Stimulated activated CD4-positive, alpha-beta T cell treated with anti-CD3 and anti-CD28 coated beads, Interleukin-2, amount 100 ng/mL, for 24 hours (primary cell): Measurements from ENCODE around the gene KLRK1.
"Not testable (repeated sequence)": the region's sequence is repeated elsewhere in the genome, so short reads cannot be mapped to it uniquely, and the experiment has no call there.

ENCODE experiments used
- DNase-seq, 2 donors: peaks; one replicate each; pipeline ENCODE4 v3.0.0-alpha.2; 2020

Gene KLRK1

GRCh38 chr12:10387498-10387897 is 2.3 kb downstream of the KLRK1 start:
- DNase-seq, result not testable (repeated sequence)

- DNase-seq, result no peak
Measured at GRCh38 chr12:10386857-10387256, 3.0 kb downstream of the KLRK1 start.

DNA sequence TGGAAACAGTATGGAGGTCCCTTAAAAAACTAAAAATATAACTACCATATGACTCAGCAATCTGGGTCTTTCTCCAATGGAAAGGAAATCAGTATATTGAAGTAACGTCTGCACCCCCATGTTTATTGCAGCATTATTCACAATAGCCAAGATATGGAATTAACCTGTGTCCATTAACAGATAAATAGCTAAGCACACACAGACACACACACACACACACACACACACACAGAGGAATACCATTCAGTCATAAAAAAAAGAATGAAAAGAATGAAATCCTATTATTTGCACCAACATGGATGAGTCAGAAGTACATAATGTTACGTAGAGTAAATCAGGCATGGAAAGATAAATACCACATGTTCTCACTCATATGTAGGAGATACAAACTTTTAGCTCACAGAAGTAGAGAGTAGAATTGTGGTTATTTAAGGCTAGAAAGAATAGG is 4.7 kb downstream of the KLRK1 start:
- no peak for DNase-seq

DNA sequence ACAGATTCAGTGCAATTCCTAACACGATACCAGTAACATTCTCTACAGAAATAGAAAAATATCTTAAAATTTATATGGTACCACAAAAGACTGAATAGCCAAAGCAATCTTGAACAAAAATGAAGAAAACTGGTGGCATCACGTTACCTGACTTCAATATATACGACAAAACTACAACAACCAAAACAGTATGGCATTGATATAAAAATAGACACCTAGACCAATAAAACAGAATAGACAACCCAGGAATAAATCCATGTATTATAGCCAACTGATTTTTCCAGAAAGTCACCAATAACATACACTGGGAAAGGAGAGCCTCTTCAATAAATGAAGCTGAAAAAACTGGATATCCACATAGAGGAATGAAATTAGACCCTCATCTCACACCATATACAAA is 5.7 kb downstream of the KLRK1 start:
- DNase-seq, result no peak

- DNase-seq, result no peak
Measured at GRCh38 chr12:10381928-10382628, 7.8 kb downstream of the KLRK1 start.

GRCh38 chr12:10378737-10379136 is 11.1 kb downstream of the KLRK1 start:
- not testable (repeated sequence) for DNase-seq

DNA sequence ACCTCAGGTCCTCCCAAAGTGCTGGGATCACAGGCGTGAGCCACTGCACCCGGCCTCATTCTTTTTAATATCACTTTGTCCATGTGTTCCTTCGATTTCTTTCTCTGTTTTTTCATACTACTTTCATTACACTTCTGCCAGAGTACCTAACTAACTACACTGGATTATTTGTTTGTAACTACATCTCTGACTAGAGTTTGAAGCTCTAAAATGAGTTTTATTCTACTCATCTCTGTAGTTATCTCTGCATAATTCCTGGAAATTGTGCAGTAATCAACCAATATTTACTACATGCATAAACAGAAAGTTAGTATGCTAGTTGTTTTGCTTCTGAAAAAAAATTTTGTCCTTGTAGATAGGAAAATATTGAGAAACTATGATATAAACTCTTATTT is 15.2 kb downstream of the KLRK1 start:
- no peak for DNase-seq

DNA sequence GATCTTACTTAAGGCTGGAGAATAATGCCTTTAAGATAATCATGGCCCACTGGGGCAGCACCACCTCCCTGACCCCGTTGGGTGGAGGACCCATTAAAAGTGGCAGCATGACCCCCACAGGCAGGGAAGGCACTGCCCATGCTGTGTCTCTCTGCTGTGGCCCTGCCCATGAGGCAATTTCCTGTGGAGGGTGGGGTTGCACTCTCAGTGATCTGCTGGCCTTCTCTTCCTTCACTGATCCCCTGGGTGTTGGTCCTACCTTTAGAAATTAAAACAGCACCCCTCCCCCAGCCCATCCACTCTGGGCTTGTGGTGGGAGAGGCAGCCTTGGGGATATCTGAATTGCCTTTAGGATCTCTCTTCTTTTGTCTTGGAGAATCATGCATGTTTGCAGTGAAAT is 17.3 kb downstream of the KLRK1 start:
- no peak for DNase-seq

- DNase-seq, result not testable (repeated sequence)
Measured at GRCh38 chr12:10371893-10372535, 17.8 kb downstream of the KLRK1 start.

- no peak for DNase-seq
Measured at GRCh38 chr12:10369557-10370415, 20.1 kb downstream of the KLRK1 start.

- no peak for DNase-seq
Measured at GRCh38 chr12:10368206-10369171, 21.4 kb downstream of the KLRK1 start.

DNA sequence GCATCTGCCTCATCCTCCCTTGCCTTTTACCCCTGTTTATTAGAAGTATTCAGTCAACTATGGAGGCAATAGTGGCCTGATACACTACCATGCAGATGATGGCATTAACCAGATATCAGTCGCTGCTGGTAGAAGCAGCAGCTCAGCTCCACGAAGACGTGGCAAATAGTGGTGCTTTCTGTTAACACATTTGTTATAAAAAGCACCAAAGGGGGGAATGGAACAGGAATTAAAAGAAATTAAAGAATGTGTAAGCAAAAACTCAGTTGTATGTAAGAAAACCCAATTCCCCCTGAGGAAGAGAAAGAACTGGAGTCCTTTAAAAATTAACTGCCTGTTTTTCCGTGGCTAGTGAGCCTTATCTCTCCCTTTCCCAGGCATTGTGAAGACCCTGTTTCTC is 22.1 kb downstream of the KLRK1 start:
- not testable (repeated sequence) for DNase-seq

- DNase-seq, result no peak
Measured at GRCh38 chr12:10366875-10367274, 23.0 kb downstream of the KLRK1 start.

DNA sequence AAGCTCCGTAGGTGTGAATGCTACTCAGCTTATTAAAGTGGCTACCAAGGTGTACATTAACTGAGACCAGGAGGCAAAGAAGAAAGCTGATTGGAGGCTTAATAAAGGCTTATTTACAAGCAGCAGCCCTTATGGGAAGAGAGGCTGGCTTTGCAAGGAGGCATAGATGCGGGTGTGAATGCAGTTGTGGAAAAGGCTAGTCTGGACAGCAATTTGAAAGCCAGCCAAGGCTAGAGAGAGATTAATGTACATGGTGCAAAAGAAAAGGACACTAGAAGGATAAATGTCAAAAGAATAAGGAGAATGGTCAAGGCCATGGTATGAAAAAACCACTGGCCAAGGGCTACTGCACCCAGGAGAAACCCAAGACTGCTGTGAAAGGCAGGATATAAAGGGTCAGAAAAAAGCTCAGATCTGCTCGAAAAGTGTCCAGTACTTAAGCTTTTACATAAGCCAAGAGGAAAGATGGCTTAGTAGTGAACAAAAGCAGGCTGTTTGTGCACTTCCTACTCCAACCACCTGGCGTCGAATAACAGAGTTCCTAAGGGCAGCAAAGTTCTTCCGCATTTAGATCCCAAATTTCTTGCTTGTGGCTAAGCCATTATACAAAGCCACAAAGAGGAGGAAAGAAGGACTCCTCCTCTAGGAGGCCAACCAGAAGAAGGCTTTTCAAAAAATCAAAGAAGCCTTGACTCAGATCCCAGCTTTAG is 24.0 kb downstream of the KLRK1 start:
- no peak for DNase-seq

DNA sequence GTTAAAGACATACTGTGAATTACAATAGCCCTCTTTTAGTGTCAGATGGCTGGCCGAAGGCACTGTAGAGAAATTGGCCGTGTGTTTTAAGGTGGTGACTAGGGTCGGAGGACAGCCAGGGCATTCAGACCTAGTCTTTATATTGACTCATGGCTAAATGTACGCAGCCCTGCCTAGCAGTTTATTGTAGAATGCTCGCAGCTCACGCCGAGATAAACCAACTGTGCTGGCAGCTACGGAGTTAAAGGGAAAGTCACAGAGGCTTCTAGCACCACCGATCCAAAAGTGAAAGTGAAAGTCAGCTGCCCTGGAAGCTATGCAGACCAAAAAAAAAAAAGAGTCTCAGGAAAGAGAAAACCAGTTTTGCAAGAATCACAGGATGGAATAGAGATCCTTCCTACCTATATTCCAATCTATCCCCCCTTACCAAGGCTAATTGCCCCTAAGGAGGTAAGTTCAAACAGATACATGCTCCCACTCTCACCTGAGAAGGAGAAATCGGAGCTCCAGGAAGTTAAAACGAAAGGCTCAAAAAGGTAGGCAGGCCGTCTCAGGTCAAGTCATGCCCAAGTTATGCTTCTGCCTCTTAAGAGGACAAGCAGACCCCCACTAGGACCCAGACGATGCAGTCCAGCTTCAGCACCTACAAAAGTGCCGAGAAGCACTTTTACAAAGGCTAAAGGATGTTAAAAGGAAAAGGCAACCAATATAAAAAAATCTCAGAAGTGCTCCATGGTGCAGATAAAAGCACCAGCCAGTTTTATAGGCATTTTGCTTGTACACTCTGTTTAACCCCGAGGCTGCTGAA is 24.8 kb downstream of the KLRK1 start:
- peak; percentile 44 to 56 for DNase-seq

GRCh38 chr12:10363914-10364814 is 25.7 kb downstream of the KLRK1 start:
- peak in 1 of 2 donors; percentile 25 for DNase-seq

DNA sequence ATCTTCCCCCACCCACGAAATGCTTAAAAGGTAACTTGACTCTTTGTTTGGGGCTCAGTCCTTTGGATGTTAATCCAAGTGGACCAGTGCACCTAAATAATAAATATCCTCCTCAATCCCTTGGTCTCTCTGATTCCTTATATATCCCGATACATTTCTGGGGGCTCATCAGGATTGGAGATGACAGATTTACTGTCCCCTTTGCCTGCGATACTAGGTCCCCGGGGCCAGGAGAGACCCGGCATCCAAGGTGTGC is 26.3 kb downstream of the KLRK1 start:
- no peak for DNase-seq

- DNase-seq, result no peak
Measured at GRCh38 chr12:10362828-10363657, 26.8 kb downstream of the KLRK1 start.

DNA sequence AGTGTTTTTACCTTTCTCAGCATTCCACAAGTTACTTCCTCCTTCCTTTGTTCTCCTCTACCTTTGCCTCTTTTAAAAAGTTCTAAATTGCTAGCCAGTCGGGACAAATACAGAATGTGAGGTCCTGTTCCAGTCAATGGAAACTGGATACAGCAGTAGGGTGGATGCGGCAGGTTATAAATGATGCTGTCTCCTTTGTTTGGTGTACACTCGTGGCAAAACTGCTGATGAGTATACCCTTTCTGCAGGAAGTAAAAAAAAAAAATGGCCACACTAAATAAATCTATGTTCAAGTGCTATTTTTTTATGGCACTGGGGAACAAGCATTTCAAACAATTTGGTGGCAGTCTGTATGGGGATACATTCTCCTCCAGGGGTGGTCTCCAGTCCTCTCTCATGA is 27.5 kb downstream of the KLRK1 start:
- no peak for DNase-seq
